Measurements from ENCODE around the gene ATF6B. TPM values are rescaled to one million over a fixed set of nuclear protein-coding genes. Genes with fewer than 3 reads are reported as not detected.
A peak's percentile ranks its signal among the peaks of the same experiment; 100 is the strongest.

The ATF6B gene
- total and polyA plus RNA-seq, 2 experiments from 2014 or later: 33.3 to 54.1 TPM

- H3K9me2 ChIP-seq (ENCODE audit: insufficient read depth): no peaks in the 10 kb centered on the region
- no peaks in the 10 kb centered on the region for H4K20me1 ChIP-seq (ENCODE audit: insufficient read depth)
- H3K4me2 ChIP-seq (ENCODE audit: unreplicated experiment): peak overlapping the region; percentile 71
- TF ChIP-seq EZH2phosphoT487 (IDR thresholded peaks at IDR 0.05; ENCODE audit: insufficient read depth, low read depth) (no peak), EZH2 (IDR thresholded peaks at IDR 0.05; ENCODE audit: insufficient read depth, poor library complexity, severe bottlenecking) (no peak)
- no peaks in the 10 kb centered on the region for H3K79me2 ChIP-seq (ENCODE audit: insufficient read depth)
- H3F3A ChIP-seq (ENCODE audit: insufficient read depth): peaks cover 16% of the 10 kb centered on the region
- peak; percentile 98 for DNase-seq
- no peaks in the 10 kb centered on the region for H3K27me3 ChIP-seq (replicated peaks; ENCODE audit: insufficient read depth)
- peak overlapping the region; percentile 98 for H3K27ac ChIP-seq
- no peak overlapping the region for H2AFZ ChIP-seq
- no peaks in the 10 kb centered on the region for H3K9me3 ChIP-seq (ENCODE audit: low read depth)
- no peaks in the 10 kb centered on the region; the same call in none of the 2 replicates for H3K36me3 ChIP-seq (ENCODE audit: low read depth)
- H3K4me1 ChIP-seq (ENCODE audit: insufficient read depth): peaks cover 45% of the 10 kb centered on the region
- 51 to 54% methylated on average over 9 of the region's 9 CpGs for WGBS, 2 experiments (ENCODE audit: low coverage in 1 of 2, low lambda C conversion rate in 2 of 2, missing lambda C conversion rate in 2 of 2)
- in situ Hi-C loops (cut with MboI): no loop called here
- peak overlapping the region; percentile 82 for H3K9ac ChIP-seq
- H3K4me3 ChIP-seq: no peak overlapping the region
These were observed 14.4 kb downstream of the ATF6B start for GRCh38 chr6:32113386-32114352.

- peak; percentile 46 for DNase-seq
- H2AFZ ChIP-seq: no peak overlapping the region
- TF ChIP-seq EZH2 (IDR thresholded peaks at IDR 0.05; ENCODE audit: insufficient read depth, poor library complexity, severe bottlenecking) (no peak), EZH2phosphoT487 (IDR thresholded peaks at IDR 0.05; ENCODE audit: insufficient read depth, low read depth) (no peak)
- H3K27me3 ChIP-seq (replicated peaks; ENCODE audit: insufficient read depth): no peaks in the 10 kb centered on the region
- in situ Hi-C loops (cut with MboI): no loop called here
- peak overlapping the region; percentile 98 for H3K27ac ChIP-seq
- no peaks in the 10 kb centered on the region for H3K9me3 ChIP-seq (ENCODE audit: low read depth)
- peak overlapping the region; percentile 22; the same call in 1 of the 2 replicates for H3K9ac ChIP-seq
- H3K79me2 ChIP-seq (ENCODE audit: insufficient read depth): no peaks in the 10 kb centered on the region
- peaks cover 20% of the 10 kb centered on the region for H3F3A ChIP-seq (ENCODE audit: insufficient read depth)
- no peak overlapping the region for H3K4me2 ChIP-seq (ENCODE audit: unreplicated experiment)
- no peaks in the 10 kb centered on the region for H3K9me2 ChIP-seq (ENCODE audit: insufficient read depth)
- no peaks in the 10 kb centered on the region; the same call in 1 of the 2 replicates for H3K36me3 ChIP-seq (ENCODE audit: low read depth)
- WGBS, 2 experiments (ENCODE audit: low coverage in 1 of 2, low lambda C conversion rate in 2 of 2, missing lambda C conversion rate in 2 of 2): 31 to 47% methylated on average over 9 of the region's 9 CpGs
- H3K4me1 ChIP-seq (ENCODE audit: insufficient read depth): peaks cover 57% of the 10 kb centered on the region
- H4K20me1 ChIP-seq (ENCODE audit: insufficient read depth): no peaks in the 10 kb centered on the region
- H3K4me3 ChIP-seq: no peak overlapping the region
These were observed 15.5 kb downstream of the ATF6B start for GRCh38 chr6:32112431-32112980.

- Histone ChIP-seq H3K27me3 (replicated peaks; ENCODE audit: insufficient read depth) (no peaks in the 10 kb centered on the region), H3K9me2 (ENCODE audit: insufficient read depth) (no peaks in the 10 kb centered on the region), H3K4me3 (no peak overlapping the region), H3K9me3 (ENCODE audit: low read depth) (no peaks in the 10 kb centered on the region), H4K20me1 (ENCODE audit: insufficient read depth) (no peaks in the 10 kb centered on the region), H2AFZ (no peak overlapping the region), H3K4me2 (ENCODE audit: unreplicated experiment) (no peak overlapping the region), H3K36me3 (ENCODE audit: low read depth) (no peaks in the 10 kb centered on the region; the same call in 1 of the 2 replicates), H3K27ac (no peak overlapping the region), H3K9ac (peak overlapping the region; percentile 22; the same call in 1 of the 2 replicates), H3K79me2 (ENCODE audit: insufficient read depth) (no peaks in the 10 kb centered on the region), H3K4me1 (ENCODE audit: insufficient read depth) (peaks cover 61% of the 10 kb centered on the region), H3F3A (ENCODE audit: insufficient read depth) (peaks cover 20% of the 10 kb centered on the region)
- DNase-seq: no peak
- 52 to 53% methylated on average over 7 of the region's 7 CpGs for WGBS, 2 experiments (ENCODE audit: low coverage in 1 of 2, low lambda C conversion rate in 2 of 2, missing lambda C conversion rate in 2 of 2)
- TF ChIP-seq EZH2phosphoT487 (IDR thresholded peaks at IDR 0.05; ENCODE audit: insufficient read depth, low read depth) (no peak), EZH2 (IDR thresholded peaks at IDR 0.05; ENCODE audit: insufficient read depth, poor library complexity, severe bottlenecking) (no peak)
- in situ Hi-C loops (cut with MboI): no loop called here
These were observed 16.5 kb downstream of the ATF6B start for GRCh38 chr6:32111424-32112066.

GRCh38 chr6:32110632-32111031 is 17.4 kb downstream of the ATF6B start:
- Histone ChIP-seq H3K4me2 (ENCODE audit: unreplicated experiment) (no peak overlapping the region), H3K4me1 (ENCODE audit: insufficient read depth) (peaks cover 64% of the 10 kb centered on the region), H3K79me2 (ENCODE audit: insufficient read depth) (no peaks in the 10 kb centered on the region), H3K27me3 (replicated peaks; ENCODE audit: insufficient read depth) (no peaks in the 10 kb centered on the region), H3K27ac (no peak overlapping the region), H3K36me3 (ENCODE audit: low read depth) (no peaks in the 10 kb centered on the region; the same call in 1 of the 2 replicates), H2AFZ (no peak overlapping the region), H3K9me2 (ENCODE audit: insufficient read depth) (no peaks in the 10 kb centered on the region), H3F3A (ENCODE audit: insufficient read depth) (peaks cover 20% of the 10 kb centered on the region), H4K20me1 (ENCODE audit: insufficient read depth) (no peaks in the 10 kb centered on the region), H3K9ac (no peak overlapping the region), H3K4me3 (no peak overlapping the region), H3K9me3 (ENCODE audit: low read depth) (no peaks in the 10 kb centered on the region)
- no peak for TF ChIP-seq EZH2phosphoT487 (IDR thresholded peaks at IDR 0.05; ENCODE audit: insufficient read depth, low read depth)
- TF ChIP-seq EZH2 (IDR thresholded peaks at IDR 0.05; ENCODE audit: insufficient read depth, poor library complexity, severe bottlenecking): no peak
- 11 to 25% methylated on average over 7 of the region's 7 CpGs for WGBS, 2 experiments (ENCODE audit: low coverage in 1 of 2, low lambda C conversion rate in 2 of 2, missing lambda C conversion rate in 2 of 2)
- DNase-seq: peak; percentile 63
- in situ Hi-C loops (cut with MboI): no loop called here

All from GM23248 (cell line).